ENCODE measurements around the gene C1orf210. TPM values are rescaled to one million over a fixed set of nuclear protein-coding genes. Genes with fewer than 3 reads are reported as not detected.
A peak's percentile ranks its signal among the peaks of the same experiment; 100 is the strongest.

The C1orf210 gene
- total and polyA plus RNA-seq, 2 of the 13 experiments (the other 11 are each of a cell fraction or from before 2014, with no cell fraction given), result 0.49 to 5.1 TPM

- DNase-seq (ENCODE audit: low spot score) (no peak), FAIRE-seq (no peak), ATAC-seq (no peak)
- CTCF ChIA-PET (ENCODE audit: low intra/inter-chr PET ratio, low total read pairs), result no interaction called here
- Histone ChIP-seq H3K36me3 (replicated peaks in 1 of 2; ENCODE audit: control insufficient read depth in 1 of 2, insufficient read depth in 2 of 2, low read length in 2 of 2) (no peaks in the 10 kb centered on the region), H3K79me2 (ENCODE audit: insufficient read depth, low read length) (no peaks in the 10 kb centered on the region), H3K27me3 (ENCODE audit: control insufficient read depth in 1 of 2, insufficient read depth in 2 of 2, low read length in 2 of 2) (peaks cover 1 to 11% of the 10 kb centered on the region in 2 experiments; a peak in 2 of 5 replicates), H3K27ac (ENCODE audit: extremely low read length, insufficient read depth, low read length) (no peak overlapping the region), H3K4me2 (ENCODE audit: low read depth, low read length) (no peak overlapping the region), H3K4me3 (replicated peaks in 1 of 3; ENCODE audit: insufficient read depth in 1 of 3, low read depth in 2 of 3, low read length in 3 of 3) (no peak overlapping the region), H3K9me3 (ENCODE audit: low read length) (no peaks in the 10 kb centered on the region), H2AFZ (ENCODE audit: low read length) (no peak overlapping the region), H4K20me1 (ENCODE audit: insufficient read depth, low read length) (no peaks in the 10 kb centered on the region), H3K4me1 (ENCODE audit: insufficient read depth, low read length) (peaks cover 69% of the 10 kb centered on the region), H3K9ac (ENCODE audit: insufficient read depth, low read depth, low read length) (no peak overlapping the region)
- no TSS peak for BruUV-seq (replicated peaks)
- in situ Hi-C loops (cut with HindIII; ENCODE audit: extremely low pct_ligation_motif_present, low pct_unique_long_range_greater_than_20kb), result no loop called here
- intact Hi-C loops (cut with micrococcal nuclease; ENCODE audit: unreplicated experiment), result no loop called here
- 79% methylated on average over 5 of the region's 5 CpGs for WGBS (ENCODE audit: low lambda C conversion rate)
- TF ChIP-seq CEBPG (CRISPR knock-in tag; IDR thresholded peaks at IDR 0.05), result 0 out of 2 replicates have a peak, but pooled peaks have one; percentile 20
- peak; percentile 58 for TF ChIP-seq CEBPB (IDR thresholded peaks at IDR 0.05; ENCODE audit: borderline replicate concordance, low read depth, low read length)
- TF ChIP-seq TFAP4 (IDR thresholded peaks at IDR 0.05; ENCODE audit: borderline replicate concordance, low read depth), result no peak
- peak; percentile 67; the same call in 1 of the 2 replicates for TF ChIP-seq ZNF121 (CRISPR knock-in tag; IDR thresholded peaks at IDR 0.05)
- POLR2A ChIA-PET, result interaction anchor here (2.6 kb wide), 1 partner anchor 10 kb away, joined by 35 read pairs; no protein-coding TSS in a partner anchor
Observed at GRCh38 chr1:43286533-43286932, 1.2 kb upstream of the C1orf210 start.

GRCh38 chr1:43286115-43286514, 734 bp upstream of the C1orf210 start:
- FAIRE-seq, result no peak
- Histone ChIP-seq H3K9ac (ENCODE audit: insufficient read depth, low read depth, low read length) (no peak overlapping the region; the same call in 1 of the 2 replicates), H3K4me2 (ENCODE audit: low read depth, low read length) (peak overlapping the region; percentile 77), H3K4me3 (replicated peaks in 1 of 3; ENCODE audit: insufficient read depth in 1 of 3, low read depth in 2 of 3, low read length in 3 of 3) (peak overlapping the region in 2 of 3 experiments; percentile 58 to 70; a peak in 4 of 6 replicates), H3K79me2 (ENCODE audit: insufficient read depth, low read length) (no peaks in the 10 kb centered on the region), H3K27ac (ENCODE audit: extremely low read length, insufficient read depth, low read length) (no peak overlapping the region), H3K27me3 (ENCODE audit: control insufficient read depth in 1 of 2, insufficient read depth in 2 of 2, low read length in 2 of 2) (peaks cover 1 to 9% of the 10 kb centered on the region in 2 experiments; a peak in 1 of 5 replicates), H3K4me1 (ENCODE audit: insufficient read depth, low read length) (peaks cover 73% of the 10 kb centered on the region), H3K9me3 (ENCODE audit: low read length) (no peaks in the 10 kb centered on the region), H4K20me1 (ENCODE audit: insufficient read depth, low read length) (no peaks in the 10 kb centered on the region), H3K36me3 (replicated peaks in 1 of 2; ENCODE audit: control insufficient read depth in 1 of 2, insufficient read depth in 2 of 2, low read length in 2 of 2) (no peaks in the 10 kb centered on the region), H2AFZ (ENCODE audit: low read length) (no peak overlapping the region)
- WGBS (ENCODE audit: low lambda C conversion rate), result 74% methylated on average over 11 of the region's 11 CpGs
- POLR2A ChIA-PET, result interaction anchor here (1.4 to 2.6 kb wide), 4 partner anchors 10 to 72 kb away, joined by 5 to 35 read pairs (median 8); partner anchors contain the start of gene CDC20
- in situ Hi-C loops (cut with HindIII; ENCODE audit: extremely low pct_ligation_motif_present, low pct_unique_long_range_greater_than_20kb), result no loop called here
- CTCF ChIA-PET (ENCODE audit: low intra/inter-chr PET ratio, low total read pairs), result no interaction called here
- ATAC-seq, result peak; percentile 6; the same call in 1 of the 3 replicates
- DNase-seq (ENCODE audit: low spot score), result no peak
- BruUV-seq (replicated peaks), result no TSS peak
- intact Hi-C loops (cut with micrococcal nuclease; ENCODE audit: unreplicated experiment), result no loop called here
- 0 out of 2 replicates have a peak, but pooled peaks have one; percentile 35 for TF ChIP-seq ZFP91 (CRISPR knock-in tag; IDR thresholded peaks at IDR 0.05; ENCODE audit: borderline replicate concordance)
- no peak for TF ChIP-seq JDP2 (CRISPR knock-in tag; IDR thresholded peaks at IDR 0.05; ENCODE audit: borderline replicate concordance)
- TF ChIP-seq ZNF768 (CRISPR knock-in tag; IDR thresholded peaks at IDR 0.05), result no peak
- no peak for TF ChIP-seq PBX2 (CRISPR knock-in tag; IDR thresholded peaks at IDR 0.05)
- TF ChIP-seq ZNF263 (CRISPR knock-in tag; IDR thresholded peaks at IDR 0.05), result peak; percentile 84
- 0 out of 2 replicates have a peak, but pooled peaks have one; percentile 1 for TF ChIP-seq ZSCAN25 (CRISPR knock-in tag; IDR thresholded peaks at IDR 0.05)
- TF ChIP-seq ZBTB33 (CRISPR knock-in tag; IDR thresholded peaks at IDR 0.05), result peak; percentile 56
- no peak for TF ChIP-seq SNAPC5 (CRISPR knock-in tag; IDR thresholded peaks at IDR 0.05; ENCODE audit: borderline replicate concordance)
